Measurements from ENCODE around the gene MCM3AP.
"Not testable (repeated sequence)": the region's sequence is repeated elsewhere in the genome, so short reads cannot be mapped to it uniquely, and the experiment has no call there.

MCM3AP gene

GRCh38 chr21:46268371-46268770 is 17.0 kb downstream of the MCM3AP start:
- no peak for DNase-seq

- no peak for DNase-seq
Measured at GRCh38 chr21:46266946-46267345, 18.5 kb downstream of the MCM3AP start.

DNA sequence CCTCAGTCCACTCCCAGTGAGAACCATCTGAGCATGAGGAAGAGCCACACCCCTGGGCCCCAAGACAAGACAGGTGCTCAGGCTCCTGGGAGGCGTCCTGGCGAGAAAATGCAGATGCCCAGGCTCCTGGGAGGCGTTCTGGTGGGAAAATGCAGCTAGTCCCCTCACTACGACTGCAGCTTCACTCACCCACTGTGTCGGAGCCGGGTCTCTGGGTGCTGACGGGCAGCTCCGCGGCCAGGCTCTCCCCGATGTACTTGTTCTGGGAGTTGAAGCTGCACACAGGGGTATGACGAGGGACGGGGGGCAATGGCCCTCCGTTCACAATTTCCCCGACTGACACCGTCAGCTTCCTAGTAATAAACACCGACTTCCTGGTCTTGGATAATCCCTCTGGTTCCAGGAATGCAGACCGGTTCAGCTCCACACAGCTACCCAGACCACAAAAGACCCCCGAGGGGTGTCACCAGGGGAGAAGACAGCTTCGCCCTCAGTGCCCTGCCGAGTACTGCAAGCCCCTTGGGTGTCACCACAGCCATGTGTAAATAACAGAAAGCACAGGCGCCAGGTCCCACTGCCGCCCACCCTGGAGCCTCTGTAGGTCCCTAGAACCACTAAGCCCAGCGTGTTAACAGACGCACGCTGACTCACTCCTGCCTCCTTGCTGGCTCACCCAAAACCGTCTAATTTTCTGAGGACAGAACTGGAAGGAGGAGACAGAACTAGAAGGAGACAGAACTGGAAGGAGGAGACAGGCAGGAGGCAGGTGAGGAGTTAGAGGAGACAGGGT is 19.5 kb downstream of the MCM3AP start:
- DNase-seq = no peak

DNA sequence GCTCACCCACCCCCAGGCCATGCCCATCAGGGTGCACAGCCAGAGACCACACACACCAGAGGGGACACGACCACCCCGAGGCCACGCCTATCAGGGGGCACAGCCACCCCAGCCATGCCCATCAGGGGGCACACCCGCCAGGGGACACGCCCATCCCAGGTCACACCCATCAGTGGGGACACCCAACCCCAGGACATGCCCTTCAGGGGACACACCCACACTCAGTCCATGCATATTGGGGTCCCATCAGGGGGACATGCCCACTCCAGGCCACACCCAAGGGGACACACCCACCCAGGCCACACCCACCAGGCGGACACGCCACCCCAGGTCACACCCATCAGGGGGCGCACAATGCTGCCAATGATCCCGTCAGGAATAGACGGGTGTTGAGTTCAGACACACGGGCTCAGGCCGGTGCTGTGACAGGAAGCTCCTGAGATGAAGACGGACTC is 20.7 kb downstream of the MCM3AP start:
- no peak for DNase-seq

- no peak for DNase-seq
Measured at GRCh38 chr21:46264046-46264689, 21.2 kb downstream of the MCM3AP start.

GRCh38 chr21:46256501-46256994 is 28.9 kb downstream of the MCM3AP start:
- no peak for DNase-seq

GRCh38 chr21:46255758-46256337 is 29.6 kb downstream of the MCM3AP start:
- no peak for DNase-seq

DNA sequence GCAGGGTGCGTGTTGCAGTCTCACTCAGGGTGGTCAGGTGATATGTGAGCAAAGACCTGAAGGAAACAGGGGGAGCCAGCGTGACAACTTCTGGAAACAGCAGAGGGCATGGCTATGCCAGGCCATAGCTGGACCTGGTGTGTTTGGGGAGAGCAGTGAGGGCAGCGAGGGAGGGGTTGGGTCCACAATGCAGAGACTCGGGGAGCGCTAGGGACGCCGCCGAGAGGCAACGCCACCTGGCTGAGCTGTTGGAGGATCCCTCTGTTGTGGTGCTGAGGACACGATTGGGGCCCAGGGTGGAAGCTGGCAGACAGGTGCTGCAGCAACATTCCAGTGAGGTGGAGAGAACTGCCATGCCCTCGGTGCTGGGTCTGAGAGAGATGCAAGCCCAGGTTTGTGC is 30.2 kb downstream of the MCM3AP start:
- no peak for DNase-seq

- DNase-seq = no peak
Measured at GRCh38 chr21:46254208-46254975, 31.0 kb downstream of the MCM3AP start.

GRCh38 chr21:46253610-46254124 is 31.7 kb downstream of the MCM3AP start:
- no peak for DNase-seq

- no peak for DNase-seq
Measured at GRCh38 chr21:46252840-46253239, 32.6 kb downstream of the MCM3AP start.

GRCh38 chr21:46250146-46250725 is 35.2 kb downstream of the MCM3AP start:
- no peak for DNase-seq

- DNase-seq = no peak
Measured at GRCh38 chr21:46248827-46249226, 36.6 kb downstream of the MCM3AP start.

DNA sequence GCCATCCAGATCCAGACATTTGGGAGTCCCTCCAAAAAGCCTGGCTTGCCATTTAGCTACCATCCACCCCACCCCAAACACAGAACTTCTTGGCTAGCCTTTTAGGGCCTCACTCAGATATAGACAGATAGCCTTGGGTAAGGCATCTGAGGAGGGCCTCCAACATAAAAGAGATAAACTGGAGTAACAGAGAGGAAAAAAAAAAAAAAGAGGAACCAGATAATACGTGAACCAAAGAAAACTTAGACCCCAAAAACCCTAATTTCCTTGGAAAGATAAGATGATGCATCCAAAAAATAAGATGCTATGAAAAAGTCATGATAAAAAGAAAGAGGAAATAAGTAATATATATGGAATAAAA is 37.0 kb downstream of the MCM3AP start:
- DNase-seq = no peak

- no peak for DNase-seq
Measured at GRCh38 chr21:46247699-46248421, 37.6 kb downstream of the MCM3AP start.

DNA sequence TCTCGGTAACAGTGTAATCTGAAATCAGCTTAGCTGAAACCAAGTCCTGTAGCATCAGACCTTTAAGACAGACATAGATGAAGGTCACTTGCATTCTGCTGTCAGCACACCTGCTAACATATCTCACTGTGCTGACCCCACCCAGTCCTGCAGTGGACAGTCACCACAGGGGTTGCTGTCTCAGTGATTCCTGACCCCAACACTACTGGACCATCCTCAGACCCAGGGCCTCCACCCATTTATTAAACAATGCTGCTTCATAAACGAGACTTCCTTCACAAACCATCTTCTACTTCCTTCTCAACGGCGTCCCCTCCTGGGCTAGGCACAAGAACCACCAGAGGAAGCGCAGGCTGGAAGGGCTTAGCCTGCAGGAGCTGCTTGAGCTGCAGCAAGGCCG is 39.1 kb downstream of the MCM3AP start:
- DNase-seq = no peak

GRCh38 chr21:46245213-46245915 is 40.0 kb downstream of the MCM3AP start:
- no peak for DNase-seq

DNA sequence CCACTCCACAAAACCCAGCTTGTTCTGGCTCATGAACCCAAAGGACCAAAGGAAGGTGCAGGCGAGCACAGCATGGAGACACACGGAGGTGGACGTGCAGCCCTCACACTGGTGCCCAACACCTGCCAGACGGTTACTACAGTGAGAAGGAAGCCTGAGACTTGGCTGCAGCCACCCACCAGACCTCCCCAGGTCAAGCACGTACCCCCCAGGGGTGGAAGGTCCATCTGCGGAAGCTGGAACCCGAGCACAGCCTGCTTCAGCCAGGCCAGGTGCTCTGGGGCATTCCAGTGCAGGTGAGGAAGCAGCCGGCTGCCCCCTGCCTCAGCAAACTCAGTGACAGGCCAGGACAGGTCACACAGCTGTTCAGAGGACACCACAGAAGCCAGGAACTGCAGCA is 40.8 kb downstream of the MCM3AP start:
- DNase-seq = no peak

GRCh38 chr21:46243960-46244361 is 41.5 kb downstream of the MCM3AP start:
- DNase-seq = peak in 1 of 2 donors; percentile 58

- no peak for DNase-seq
Measured at GRCh38 chr21:46243325-46243724, 42.1 kb downstream of the MCM3AP start.

- DNase-seq = not testable (repeated sequence)
Measured at GRCh38 chr21:46241577-46241976, 43.8 kb downstream of the MCM3AP start.
